ENCODE results near the gene MS4A10. TPM values are rescaled to one million over a fixed set of nuclear protein-coding genes. Genes with fewer than 3 reads are reported as not detected.

MS4A10 gene
- polyA plus RNA-seq, 1 donor (not counting 4 experiments of a cell fraction or from before 2014, with no cell fraction given) = not detected

- Histone ChIP-seq H3K9me1 (ENCODE audit: control insufficient read depth, extremely low read depth, insufficient read depth, low read length) (no peaks in the 10 kb centered on the region), H3K27ac (ENCODE audit: control insufficient read depth, insufficient read depth, low read length) (no peak overlapping the region), H3K4me3 (ENCODE audit: control insufficient read depth in 2 of 3, extremely low read depth in 1 of 3, insufficient read depth in 2 of 3, low read depth in 1 of 3, low read length in 3 of 3) (no peak overlapping the region), H3K4me2 (ENCODE audit: control insufficient read depth, extremely low read depth, insufficient read depth, low read depth, low read length) (peak overlapping the region; percentile 96), H3K36me3 (ENCODE audit: control insufficient read depth in 2 of 2, extremely low read depth in 1 of 2, insufficient read depth in 2 of 2, low read length in 2 of 2) (peaks cover 19 to 39% of the 10 kb centered on the region in 2 experiments), H2AFZ (ENCODE audit: control insufficient read depth, low read length) (no peak overlapping the region), H3K4me1 (ENCODE audit: control insufficient read depth, extremely low read depth, insufficient read depth, low read length) (peaks cover 29% of the 10 kb centered on the region), H3K9ac (ENCODE audit: control insufficient read depth, extremely low read depth, insufficient read depth, low read length) (no peak overlapping the region), H4K20me1 (ENCODE audit: control insufficient read depth, extremely low read depth, insufficient read depth, low read length) (peaks cover 8% of the 10 kb centered on the region), H3K27me3 (ENCODE audit: control insufficient read depth, extremely low read depth, insufficient read depth, low read length) (no peaks in the 10 kb centered on the region), H3K9me3 (ENCODE audit: control insufficient read depth, low read depth, low read length) (no peaks in the 10 kb centered on the region), H3K79me2 (ENCODE audit: control insufficient read depth, insufficient read depth, low read length) (peaks cover 44% of the 10 kb centered on the region)
- TF ChIP-seq CTCF (optimal IDR thresholded peaks at IDR 0.05 in 1 of 3, IDR thresholded peaks at IDR 0.05 in 1 of 3, conservative IDR thresholded peaks at IDR 0.05 in 1 of 3; ENCODE audit: extremely low read depth in 1 of 3, insufficient read depth in 2 of 3, low read length in 3 of 3) = no peak
- no peak for TF ChIP-seq EZH2 (IDR thresholded peaks at IDR 0.05; ENCODE audit: low read length)
- FAIRE-seq (no peak), DNase-seq (ENCODE audit: low read depth, low spot score) (no peak)
- dilution Hi-C loops (cut with MboI; ENCODE audit: extremely low pct_ligation_motif_present, low sequenced_read_pairs) = no loop called here
Observed at GRCh38 chr11:60845338-60845737, 60.2 kb downstream of the MS4A10 start.

- Histone ChIP-seq H3K9me3 (ENCODE audit: control insufficient read depth, low read depth, low read length) (no peaks in the 10 kb centered on the region), H3K9me1 (ENCODE audit: control insufficient read depth, extremely low read depth, insufficient read depth, low read length) (no peaks in the 10 kb centered on the region), H3K36me3 (ENCODE audit: control insufficient read depth in 2 of 2, extremely low read depth in 1 of 2, insufficient read depth in 2 of 2, low read length in 2 of 2) (peaks cover 25 to 43% of the 10 kb centered on the region in 2 experiments), H3K4me2 (ENCODE audit: control insufficient read depth, extremely low read depth, insufficient read depth, low read depth, low read length) (no peak overlapping the region), H3K4me3 (ENCODE audit: control insufficient read depth in 2 of 3, extremely low read depth in 1 of 3, insufficient read depth in 2 of 3, low read depth in 1 of 3, low read length in 3 of 3) (no peak overlapping the region), H3K27ac (ENCODE audit: control insufficient read depth, insufficient read depth, low read length) (no peak overlapping the region), H3K79me2 (ENCODE audit: control insufficient read depth, insufficient read depth, low read length) (peaks cover 41% of the 10 kb centered on the region), H3K27me3 (ENCODE audit: control insufficient read depth, extremely low read depth, insufficient read depth, low read length) (no peaks in the 10 kb centered on the region), H2AFZ (ENCODE audit: control insufficient read depth, low read length) (no peak overlapping the region), H4K20me1 (ENCODE audit: control insufficient read depth, extremely low read depth, insufficient read depth, low read length) (peaks cover 8% of the 10 kb centered on the region), H3K9ac (ENCODE audit: control insufficient read depth, extremely low read depth, insufficient read depth, low read length) (no peak overlapping the region), H3K4me1 (ENCODE audit: control insufficient read depth, extremely low read depth, insufficient read depth, low read length) (peaks cover 21% of the 10 kb centered on the region)
- FAIRE-seq (no peak), DNase-seq (ENCODE audit: low read depth, low spot score) (no peak)
- dilution Hi-C loops (cut with MboI; ENCODE audit: extremely low pct_ligation_motif_present, low sequenced_read_pairs) = no loop called here
- no peak for TF ChIP-seq CTCF (optimal IDR thresholded peaks at IDR 0.05 in 1 of 3, IDR thresholded peaks at IDR 0.05 in 1 of 3, conservative IDR thresholded peaks at IDR 0.05 in 1 of 3; ENCODE audit: extremely low read depth in 1 of 3, insufficient read depth in 2 of 3, low read length in 3 of 3)
- TF ChIP-seq EZH2 (IDR thresholded peaks at IDR 0.05; ENCODE audit: low read length) = no peak
Observed at GRCh38 chr11:60847281-60847680, 62.1 kb downstream of the MS4A10 start.
